PC-9 (cell line): ENCODE measurements around the gene TMOD1. TPM values are rescaled to one million over a fixed set of nuclear protein-coding genes. Genes with fewer than 3 reads are reported as not detected.

Experiments
- BruUV-seq: library from RNA; stranded (reverse); fragments of 400-500 nt; replicated peaks from 2 replicates; lab custom pipeline; 2021; lab: Mats Ljungman, UMichigan
- CTCF ChIA-PET: fragments of 300-600 bp; sonication (Branson Sonifier 250); formaldehyde crosslinking; loops from one replicate; lab custom pipeline; 2022; ENCODE audit warnings: antibody characterized with exemption; lab: Charles Lee
- POLR2A ChIA-PET: fragments of 300-600 bp; sonication (Branson Sonifier 250); formaldehyde crosslinking; loops from one replicate; lab custom pipeline; 2022; ENCODE audit warnings: antibody characterized with exemption; ENCODE audit not compliant: unreplicated experiment; lab: Charles Lee
- DNase-seq, 2 experiments: peaks; one replicate each; pipeline versions ENCODE4 v3.0.0 to v3.0.0-alpha.2; 2015 to 2022; ENCODE audit warnings: mixed read lengths in 1 of 2
- H2AFZ ChIP-seq: fragments of 200-600 bp; sonication (generic); 2 replicates; pipeline ENCODE4 v1.8.1; 2017; ENCODE audit warnings: antibody characterized with exemption
- H3F3A ChIP-seq: fragments of 200-600 bp; sonication (generic); 2 replicates; pipeline ENCODE4 v1.8.1; 2017; ENCODE audit warnings: antibody characterized with exemption, mild to moderate bottlenecking, low read depth; ENCODE audit not compliant: insufficient read depth
- H3K27ac ChIP-seq: fragments of 200-600 bp; sonication (generic); 2 replicates; pipeline ENCODE4 v1.6.1; 2016; ENCODE audit warnings: mixed run types
- H3K27me3 ChIP-seq: fragments of 200-600 bp; sonication (generic); 2 replicates; pipeline ENCODE4 v1.6.1; 2016; ENCODE audit warnings: low read depth, mixed run types; ENCODE audit not compliant: insufficient read depth
- H3K36me3 ChIP-seq: fragments of 200-600 bp; sonication (generic); 2 replicates; pipeline ENCODE4 v1.6.1; 2016; ENCODE audit warnings: low read depth, mixed run types
- H3K4me1 ChIP-seq: fragments of 200-600 bp; sonication (generic); replicated peaks from 2 replicates; pipeline ENCODE4 v1.6.1; 2016; ENCODE audit warnings: mixed run types; ENCODE audit not compliant: insufficient read depth
- H3K4me2 ChIP-seq: fragments of 200-600 bp; sonication (generic); 2 replicates; pipeline ENCODE4 v1.6.1; 2017; ENCODE audit warnings: mixed run types
- H3K4me3 ChIP-seq: fragments of 200-600 bp; sonication (generic); 2 replicates; pipeline ENCODE4 v1.6.1; 2016; ENCODE audit warnings: mixed run types
- H3K79me2 ChIP-seq: fragments of 200-600 bp; sonication (generic); 2 replicates; pipeline ENCODE4 v1.6.1; 2017; ENCODE audit warnings: low read depth, mixed run types
- H3K9me2 ChIP-seq: fragments of 200-600 bp; sonication (generic); 2 replicates; pipeline ENCODE4 v1.8.1; 2017; ENCODE audit warnings: mild to moderate bottlenecking; ENCODE audit not compliant: insufficient read depth
- H3K9me3 ChIP-seq: fragments of 200-600 bp; sonication (generic); 2 replicates; pipeline ENCODE4 v1.8.1; 2016; ENCODE audit warnings: low read depth; ENCODE audit not compliant: insufficient read depth
- H4K20me1 ChIP-seq: fragments of 200-600 bp; sonication (generic); 2 replicates; pipeline ENCODE4 v1.8.1; 2017; ENCODE audit not compliant: insufficient read depth
- CTCF ChIP-seq: fragments of 200-600 bp; sonication (generic); conservative IDR thresholded peaks from 2 replicates; pipeline ENCODE4 v1.6.1; 2017; ENCODE audit warnings: mixed run types, antibody characterized with exemption, mild to moderate bottlenecking, moderate library complexity
- EZH2 ChIP-seq: fragments of 200-600 bp; sonication (generic); IDR thresholded peaks from 2 replicates; pipeline ENCODE4 v1.8.0; 2017; ENCODE audit warnings: antibody characterized with exemption, low read depth
- intact Hi-C: fragments of 100-400 bp; cut with micrococcal nuclease; formaldehyde crosslinking; loops from one replicate; pipeline ENCODE4 v1.10.0; 2022; ENCODE audit not compliant: unreplicated experiment
- total RNA-seq: library from RNA; stranded (reverse); gene quantifications from 2 replicates; pipeline ENCODE4 v1.2.3, GENCODE V29; 2021

TMOD1 gene
- total RNA-seq, 1 experiment from 2014 or later, result 6.8 TPM

DNA sequence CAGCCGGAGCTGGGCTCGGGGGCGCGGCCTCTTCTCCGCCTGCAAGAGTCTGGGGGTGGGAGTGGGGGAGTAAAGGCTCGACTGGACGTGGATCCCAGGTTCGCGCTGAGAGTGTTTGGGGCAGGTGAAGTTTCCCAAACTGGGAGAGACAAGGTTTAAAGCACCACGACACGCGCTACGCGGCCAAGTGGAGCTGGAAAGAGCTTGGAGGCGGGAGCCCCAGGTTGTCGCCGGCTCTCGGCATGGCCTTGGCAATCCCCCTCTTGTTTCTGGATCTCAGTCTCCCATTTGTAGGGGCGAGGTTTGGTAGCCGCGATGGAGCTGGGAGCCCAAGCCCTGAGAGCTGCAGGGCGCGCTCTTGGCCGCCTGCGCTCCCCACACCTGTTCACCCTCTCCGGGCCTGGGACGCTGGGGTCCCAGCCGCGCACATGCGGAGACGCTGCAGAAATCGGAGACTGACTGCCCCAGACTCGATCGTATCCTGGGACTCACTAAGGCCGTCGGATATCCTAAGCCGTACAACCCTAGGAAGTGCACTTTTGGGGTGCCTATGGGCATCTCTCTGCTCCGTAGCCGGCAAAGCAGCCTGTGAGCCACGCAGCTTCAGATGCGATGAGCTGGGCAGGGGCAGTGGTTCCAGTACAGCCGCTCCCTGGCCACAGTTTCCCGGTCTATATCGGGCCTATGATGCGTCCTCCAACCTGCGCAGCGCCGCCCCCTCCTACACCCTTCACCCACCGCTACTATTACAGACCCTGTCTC is 937 bp downstream of the TMOD1 start:
- ChIA-PET POLR2A (interaction anchor here (0.6 kb wide), 3 partner anchors 27 to 556 kb away, joined by 3 to 14 read pairs (median 4); no protein-coding TSS in a partner anchor), CTCF (interaction anchor here (1.2 to 1.3 kb wide), 2 partner anchors 23 to 96 kb away, joined by 8 read pairs; no protein-coding TSS in a partner anchor)
- Histone ChIP-seq H3F3A (peaks cover 10% of the 10 kb centered on the region; the same call in 1 of the 2 replicates), H3K27me3 (no peaks in the 10 kb centered on the region), H3K36me3 (no peaks in the 10 kb centered on the region), H3K4me2 (peak overlapping the region; percentile 92), H2AFZ (peak overlapping the region; percentile 96), H3K27ac (no peak overlapping the region), H3K4me3 (peak overlapping the region; percentile 93), H3K79me2 (no peaks in the 10 kb centered on the region; the same call in 1 of the 2 replicates), H3K9me2 (no peaks in the 10 kb centered on the region), H3K4me1 (peaks cover 4% of the 10 kb centered on the region; the same call in 1 of the 2 replicates), H4K20me1 (no peaks in the 10 kb centered on the region), H3K9me3 (no peaks in the 10 kb centered on the region)
- no peak for DNase-seq
- TF ChIP-seq EZH2 (no peak), CTCF (no peak)
- intact Hi-C loops, result loop anchor here (5.0 kb wide), 1 partner anchor 45 kb away; no protein-coding TSS in a partner anchor
- TSS peak; percentile 42 for BruUV-seq

GRCh38 chr9:97502984-97503861 is 1.8 kb downstream of the TMOD1 start:
- no peak for DNase-seq
- POLR2A ChIA-PET, result interaction anchor here (0.6 kb wide), 2 partner anchors 26 to 70 kb away, joined by 4 to 14 read pairs; no protein-coding TSS in a partner anchor

More at GRCh38 chr9:97502984-97503861, 1.8 kb downstream of the TMOD1 start:
- H3K27me3 ChIP-seq, result no peaks in the 10 kb centered on the region
- no peaks in the 10 kb centered on the region for H3K9me2 ChIP-seq
- no peaks in the 10 kb centered on the region for H3K9me3 ChIP-seq
- CTCF ChIA-PET, result interaction anchor here (1.2 to 1.3 kb wide), 2 partner anchors 34 to 96 kb away, joined by 3 to 8 read pairs; no protein-coding TSS in a partner anchor
- no peak overlapping the region for H3K4me3 ChIP-seq
- no peaks in the 10 kb centered on the region for H3K36me3 ChIP-seq
- no peaks in the 10 kb centered on the region for H4K20me1 ChIP-seq
- H2AFZ ChIP-seq, result no peak overlapping the region
- no peaks in the 10 kb centered on the region; the same call in 1 of the 2 replicates for H3K79me2 ChIP-seq
- peak overlapping the region; percentile 92 for H3K4me2 ChIP-seq
- no peak overlapping the region for H3K27ac ChIP-seq
- BruUV-seq, result no TSS peak
- H3K4me1 ChIP-seq, result peaks cover 4% of the 10 kb centered on the region; the same call in 1 of the 2 replicates
- intact Hi-C loops, result loop anchor here (5.0 kb wide), 1 partner anchor 44 kb away; no protein-coding TSS in a partner anchor
- H3F3A ChIP-seq, result peaks cover 10% of the 10 kb centered on the region; the same call in 1 of the 2 replicates
- TF ChIP-seq EZH2 (no peak), CTCF (no peak)
